ENCODE measurements around the gene WWTR1.

DNA sequence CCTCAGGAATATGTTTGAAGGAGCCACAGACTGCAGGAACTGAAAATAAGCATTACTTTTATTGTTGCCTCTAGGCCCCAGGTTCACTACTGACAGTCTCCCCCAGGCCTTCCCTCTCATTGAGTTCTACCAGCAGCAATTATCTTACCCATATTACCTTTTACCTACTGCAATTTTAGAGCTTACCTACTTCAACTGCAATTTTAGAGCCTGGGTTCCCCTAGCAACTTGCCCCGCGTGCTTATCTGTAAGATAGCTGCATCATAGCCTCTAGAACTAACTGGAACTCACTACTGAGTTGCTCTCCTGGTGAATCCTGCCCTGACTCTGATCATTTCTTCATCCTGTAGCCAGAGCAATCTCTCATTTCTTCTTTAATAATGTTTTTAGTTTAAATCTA lies 29.2 kb upstream of the WWTR1 start:
- TF ChIP-seq, protein P1, sequence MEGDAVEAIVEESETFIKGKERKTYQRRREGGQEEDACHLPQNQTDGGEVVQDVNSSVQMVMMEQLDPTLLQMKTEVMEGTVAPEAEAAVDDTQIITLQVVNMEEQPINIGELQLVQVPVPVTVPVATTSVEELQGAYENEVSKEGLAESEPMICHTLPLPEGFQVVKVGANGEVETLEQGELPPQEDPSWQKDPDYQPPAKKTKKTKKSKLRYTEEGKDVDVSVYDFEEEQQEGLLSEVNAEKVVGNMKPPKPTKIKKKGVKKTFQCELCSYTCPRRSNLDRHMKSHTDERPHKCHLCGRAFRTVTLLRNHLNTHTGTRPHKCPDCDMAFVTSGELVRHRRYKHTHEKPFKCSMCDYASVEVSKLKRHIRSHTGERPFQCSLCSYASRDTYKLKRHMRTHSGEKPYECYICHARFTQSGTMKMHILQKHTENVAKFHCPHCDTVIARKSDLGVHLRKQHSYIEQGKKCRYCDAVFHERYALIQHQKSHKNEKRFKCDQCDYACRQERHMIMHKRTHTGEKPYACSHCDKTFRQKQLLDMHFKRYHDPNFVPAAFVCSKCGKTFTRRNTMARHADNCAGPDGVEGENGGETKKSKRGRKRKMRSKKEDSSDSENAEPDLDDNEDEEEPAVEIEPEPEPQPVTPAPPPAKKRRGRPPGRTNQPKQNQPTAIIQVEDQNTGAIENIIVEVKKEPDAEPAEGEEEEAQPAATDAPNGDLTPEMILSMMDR (IDR thresholded peaks at IDR 0.05; ENCODE audit: insufficient read depth, low read length): no peak
- no peak for TF ChIP-seq POLR2AphosphoS5 (IDR thresholded peaks at IDR 0.05; ENCODE audit: low read depth)

Data from HL-60 (cell line).